GM23248 (cell line): ENCODE data around the gene PLCXD1.

Experiments
- EZH2 ChIP-seq: fragments of 200-600 bp; sonication (generic); IDR thresholded peaks from 2 replicates; pipeline ENCODE4 v1.6.1; 2018; ENCODE audit warnings: antibody characterized with exemption, mild to moderate bottlenecking; ENCODE audit not compliant: insufficient read depth, poor library complexity, severe bottlenecking
- EZH2phosphoT487 ChIP-seq: fragments of 200-600 bp; sonication (generic); IDR thresholded peaks from 2 replicates; pipeline ENCODE4 v1.6.1; 2018; ENCODE audit warnings: antibody characterized with exemption, moderate library complexity, mild to moderate bottlenecking, low read depth; ENCODE audit not compliant: insufficient read depth

DNA sequence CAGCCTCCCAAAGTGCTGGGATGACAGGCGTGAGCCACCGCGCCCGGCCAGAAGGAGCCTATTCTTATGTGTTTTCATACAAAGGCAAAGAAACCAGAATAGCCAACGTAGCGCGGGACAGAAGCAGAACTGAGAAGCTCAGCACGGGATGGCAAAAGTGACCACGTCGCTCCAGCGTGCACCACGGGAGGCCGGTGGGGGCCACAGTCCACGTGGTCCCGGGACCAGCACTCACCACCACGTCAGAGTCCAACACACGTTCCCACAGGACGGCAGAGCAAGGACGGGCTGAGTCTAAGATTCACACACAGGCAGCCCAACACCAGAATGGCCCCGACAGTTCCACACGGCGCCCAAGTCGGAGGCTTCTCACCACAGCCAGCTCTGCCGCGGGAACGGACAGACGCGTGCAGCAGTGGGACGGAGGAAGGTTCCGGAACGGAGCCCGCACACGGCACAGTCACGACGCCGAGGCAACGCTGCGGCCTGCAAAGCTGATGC is 56.2 kb downstream of the PLCXD1 start:
- TF ChIP-seq EZH2 = no peak
- TF ChIP-seq EZH2phosphoT487 = no peak
